ENCODE measurements around the gene UST.
A peak's percentile ranks its signal among the peaks of the same experiment; 100 is the strongest.

Gene UST

DNA sequence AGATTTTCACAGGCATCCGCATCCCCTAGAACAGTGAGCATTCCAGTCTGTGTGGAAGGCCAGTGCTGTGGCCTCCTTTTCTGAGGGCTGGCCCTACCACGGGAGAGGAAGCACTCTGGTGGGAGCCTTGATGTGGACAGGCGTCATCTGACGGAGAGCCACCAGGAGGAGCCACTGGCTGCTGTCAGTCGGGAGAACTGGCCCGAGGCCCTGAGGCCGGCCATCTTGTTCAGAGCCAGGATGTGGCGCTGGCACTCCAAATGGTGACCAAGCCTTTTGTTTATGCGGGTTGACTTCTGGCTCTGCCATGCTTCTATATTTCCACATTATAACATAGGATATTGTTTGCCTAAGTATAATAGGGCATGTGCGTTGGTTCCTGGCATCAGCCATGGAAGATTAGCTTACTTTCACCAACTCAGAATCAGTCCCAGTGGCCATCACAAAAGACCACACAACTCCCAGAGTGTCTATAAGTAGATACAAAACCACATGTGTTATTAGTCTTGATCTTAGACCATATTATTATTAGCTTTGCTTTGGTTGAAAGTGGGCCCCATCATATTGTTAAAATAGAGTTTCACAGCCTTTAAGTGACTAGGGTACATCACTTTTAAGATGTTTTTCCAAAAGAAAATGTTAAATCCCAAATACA, 296.8 kb downstream of the UST start:
- DNase-seq (ENCODE audit: extremely low read depth, low read depth), result no peak

DNA sequence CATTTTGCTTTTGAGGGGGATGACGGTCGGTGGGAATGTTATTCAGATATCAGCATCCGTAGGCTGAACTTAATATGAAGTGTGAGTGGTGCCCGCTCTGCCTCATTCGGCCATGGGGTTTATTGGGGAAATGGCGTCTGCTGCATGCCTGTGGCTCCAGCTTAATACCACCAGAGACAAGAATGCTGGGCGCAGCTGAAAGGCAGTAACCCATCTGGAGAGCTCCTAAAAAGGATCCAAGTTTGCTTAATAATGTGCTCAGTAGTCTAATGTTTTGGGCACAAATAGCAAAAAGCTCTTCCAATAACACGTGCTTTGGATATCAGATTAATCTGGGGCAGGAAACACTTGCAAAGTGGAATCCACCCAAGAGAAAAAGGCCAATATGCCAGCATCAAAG, 297.7 kb downstream of the UST start:
- peak; percentile 19 for DNase-seq (ENCODE audit: extremely low read depth, low read depth)
- TF ChIP-seq, protein P1, sequence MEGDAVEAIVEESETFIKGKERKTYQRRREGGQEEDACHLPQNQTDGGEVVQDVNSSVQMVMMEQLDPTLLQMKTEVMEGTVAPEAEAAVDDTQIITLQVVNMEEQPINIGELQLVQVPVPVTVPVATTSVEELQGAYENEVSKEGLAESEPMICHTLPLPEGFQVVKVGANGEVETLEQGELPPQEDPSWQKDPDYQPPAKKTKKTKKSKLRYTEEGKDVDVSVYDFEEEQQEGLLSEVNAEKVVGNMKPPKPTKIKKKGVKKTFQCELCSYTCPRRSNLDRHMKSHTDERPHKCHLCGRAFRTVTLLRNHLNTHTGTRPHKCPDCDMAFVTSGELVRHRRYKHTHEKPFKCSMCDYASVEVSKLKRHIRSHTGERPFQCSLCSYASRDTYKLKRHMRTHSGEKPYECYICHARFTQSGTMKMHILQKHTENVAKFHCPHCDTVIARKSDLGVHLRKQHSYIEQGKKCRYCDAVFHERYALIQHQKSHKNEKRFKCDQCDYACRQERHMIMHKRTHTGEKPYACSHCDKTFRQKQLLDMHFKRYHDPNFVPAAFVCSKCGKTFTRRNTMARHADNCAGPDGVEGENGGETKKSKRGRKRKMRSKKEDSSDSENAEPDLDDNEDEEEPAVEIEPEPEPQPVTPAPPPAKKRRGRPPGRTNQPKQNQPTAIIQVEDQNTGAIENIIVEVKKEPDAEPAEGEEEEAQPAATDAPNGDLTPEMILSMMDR (IDR thresholded peaks at IDR 0.05; ENCODE audit: low read depth, low read length), result no peak

More for the DNA sequence above, 296.8 kb downstream of the UST start:
- TF ChIP-seq, protein P1 (IDR thresholded peaks at IDR 0.05; ENCODE audit: low read depth, low read length), result peak; percentile 16

DNA sequence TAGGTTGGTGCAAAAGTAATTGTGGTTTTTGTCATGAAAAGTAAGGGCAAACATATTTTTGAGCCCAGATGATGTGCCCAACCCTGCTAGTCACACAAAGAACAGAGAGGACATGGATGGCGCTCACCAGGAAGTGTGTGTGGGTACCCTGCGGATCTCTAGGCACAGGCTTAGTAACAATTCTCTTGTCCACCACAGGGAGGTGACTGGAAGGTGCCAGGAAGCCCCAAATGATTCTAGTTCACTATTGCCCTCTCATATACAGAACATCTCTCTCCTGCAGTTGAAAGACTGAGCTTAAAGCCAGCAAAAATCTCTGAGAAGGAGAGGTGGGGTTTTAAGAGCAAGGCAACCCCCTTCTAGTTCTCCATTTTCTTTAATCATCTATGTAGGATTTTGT, 298.6 kb downstream of the UST start:
- TF ChIP-seq, protein P1 (IDR thresholded peaks at IDR 0.05; ENCODE audit: low read depth, low read length), result no peak
- no peak for DNase-seq (ENCODE audit: extremely low read depth, low read depth)

DNA sequence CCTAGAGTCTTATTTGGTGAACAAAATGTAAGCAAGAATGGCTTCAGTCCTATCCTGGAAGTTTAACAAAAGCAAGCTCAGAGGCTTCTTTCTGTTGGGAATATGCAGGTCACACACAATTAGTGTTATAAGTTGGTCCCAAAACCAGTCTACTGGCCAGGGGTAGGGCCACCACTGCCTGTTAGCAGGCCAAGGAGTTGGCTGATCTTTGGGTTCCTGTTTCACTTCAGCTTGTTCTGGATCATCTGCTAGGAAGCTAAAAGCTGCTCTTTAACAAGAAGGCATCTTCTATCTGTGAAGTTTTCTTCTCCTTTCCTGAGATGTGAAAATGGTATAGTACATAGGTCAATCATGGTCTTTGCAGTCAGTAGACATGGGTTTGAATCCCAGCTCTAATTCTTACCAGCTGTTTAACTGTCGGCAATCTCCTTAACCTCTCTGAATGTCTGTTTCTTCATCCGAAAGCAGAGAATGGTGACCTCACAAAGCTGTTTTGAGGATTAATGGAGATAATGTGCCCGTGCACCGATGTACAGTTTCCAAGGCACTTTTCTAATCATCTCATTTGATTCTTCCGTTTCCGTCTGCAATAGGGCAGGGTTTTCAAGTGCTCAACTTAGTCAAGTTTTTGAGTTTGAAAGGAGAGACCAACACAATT, 299.5 kb downstream of the UST start:
- DNase-seq (ENCODE audit: extremely low read depth, low read depth), result no peak
- TF ChIP-seq, protein P1 (IDR thresholded peaks at IDR 0.05; ENCODE audit: low read depth, low read length), result no peak

DNA sequence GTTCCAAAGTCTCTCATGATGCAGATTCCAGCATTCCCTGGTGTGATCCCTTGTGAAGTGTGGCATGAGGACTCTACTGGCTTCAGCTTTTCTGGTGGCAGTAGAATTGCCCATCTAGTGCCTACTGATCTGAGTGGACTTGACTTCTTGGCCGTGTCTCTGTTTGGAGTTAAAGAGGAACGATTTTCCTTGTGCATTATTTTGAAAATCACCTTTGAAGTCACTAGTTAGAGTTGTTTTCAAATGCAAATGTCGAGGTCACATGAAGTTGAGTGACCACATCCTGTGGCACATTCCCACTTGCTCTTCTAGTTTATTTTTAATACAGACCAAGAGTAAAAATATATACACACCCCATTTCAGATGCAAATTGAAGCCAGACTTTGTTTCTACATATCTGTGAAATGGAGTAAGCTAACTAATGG, 300.0 kb downstream of the UST start:
- peak; percentile 43 for DNase-seq (ENCODE audit: extremely low read depth, low read depth)
- TF ChIP-seq, protein P1 (IDR thresholded peaks at IDR 0.05; ENCODE audit: low read depth, low read length), result no peak

DNA sequence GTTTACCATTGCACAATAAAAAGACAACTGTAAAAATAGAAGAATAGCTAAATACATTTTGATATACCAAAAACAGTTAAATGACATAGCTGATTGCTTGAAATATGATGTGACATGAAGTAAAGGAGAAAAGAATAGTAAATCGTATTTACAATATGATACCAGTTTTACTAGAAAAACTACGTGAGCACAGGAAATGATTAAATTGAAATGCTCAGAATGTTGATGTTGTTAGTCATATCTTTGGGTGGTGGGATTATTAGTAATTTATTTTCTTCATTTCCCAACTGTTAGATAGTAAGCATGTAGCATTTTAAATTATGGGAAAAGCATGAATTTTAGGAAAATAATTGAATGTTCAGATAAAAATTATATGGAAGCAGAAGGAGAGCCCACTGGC, 302.4 kb downstream of the UST start:
- TF ChIP-seq, protein P1 (IDR thresholded peaks at IDR 0.05; ENCODE audit: low read depth, low read length), result no peak

DNA sequence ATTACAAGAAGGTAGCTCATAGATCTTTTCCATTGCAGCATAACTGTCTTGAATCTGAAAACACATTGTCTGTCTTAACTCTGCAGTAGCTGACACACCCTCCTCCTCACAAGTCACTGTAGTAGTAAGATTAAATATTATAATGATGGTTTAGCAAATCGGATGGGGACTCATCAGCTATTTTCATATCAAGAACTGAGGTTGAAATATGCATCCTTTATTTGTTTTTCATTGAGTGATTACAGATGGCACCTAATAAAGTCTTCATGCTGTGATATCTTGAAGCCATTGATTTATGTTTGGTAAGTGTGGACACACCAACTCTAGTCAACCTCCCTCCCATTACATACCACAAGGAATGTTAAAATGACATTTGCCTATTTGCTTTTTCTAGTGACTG, 303.3 kb downstream of the UST start:
- DNase-seq (ENCODE audit: extremely low read depth, low read depth), result no peak
- TF ChIP-seq, protein P1 (IDR thresholded peaks at IDR 0.05; ENCODE audit: low read depth, low read length), result no peak

More for the DNA sequence above, 302.4 kb downstream of the UST start:
- no peak for DNase-seq (ENCODE audit: extremely low read depth, low read depth)
